ENCODE measurements around the gene NKAIN4. TPM values are rescaled to one million over a fixed set of nuclear protein-coding genes. Genes with fewer than 3 reads are reported as not detected.

Gene NKAIN4
- total and polyA plus RNA-seq, 2 donors (not counting 1 experiment from before 2014, with no cell fraction given) = not detected

DNA sequence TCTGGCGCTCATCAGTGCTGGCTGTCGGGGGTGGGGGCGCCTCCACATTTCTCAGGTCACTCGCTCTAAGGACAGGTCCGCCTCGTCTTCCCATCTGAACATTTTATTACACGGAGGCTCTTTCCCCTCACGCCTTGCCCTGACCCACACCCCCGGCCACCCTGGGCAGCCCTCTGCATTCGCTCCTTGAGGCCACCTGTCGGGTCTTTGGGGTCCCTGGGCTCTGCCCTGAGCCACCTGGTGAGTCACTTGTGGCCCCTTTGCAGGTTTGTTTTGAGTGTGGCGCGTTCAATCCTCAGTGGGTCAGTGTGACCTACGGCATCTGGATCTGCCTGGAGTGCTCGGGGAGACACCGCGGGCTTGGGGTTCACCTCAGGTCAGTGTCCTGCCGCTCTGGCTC lies 21.6 kb upstream of the NKAIN4 start:
- H3K4me3 Mint-ChIP-seq = no peak overlapping the region
- 98% methylated on average over 18 of the region's 18 CpGs for WGBS (ENCODE audit: insufficient coverage)
- intact Hi-C loops (cut with micrococcal nuclease) = no loop called here
- H3K4me1 Mint-ChIP-seq = peaks cover 25% of the 10 kb centered on the region
- no peaks in the 10 kb centered on the region for H3K9me3 Mint-ChIP-seq (ENCODE audit: insufficient read depth)
- no peaks in the 10 kb centered on the region for H3K9me3 ChIP-seq (ENCODE audit: control extremely low read depth in 1 of 3, control insufficient read depth in 2 of 3, insufficient read depth in 1 of 3, low read length in 2 of 3)
- no peak overlapping the region for H3K27ac ChIP-seq (ENCODE audit: low read length in 2 of 2)
- peaks cover 13 to 16% of the 10 kb centered on the region in 2 donors for H3K4me1 ChIP-seq (ENCODE audit: control insufficient read depth in 2 of 2, insufficient read depth in 2 of 2, low read length in 2 of 2)
- no peak overlapping the region for H3K9ac ChIP-seq (ENCODE audit: low read length)
- H3K27me3 Mint-ChIP-seq = no peaks in the 10 kb centered on the region
- H3K4me2 ChIP-seq (replicated peaks; ENCODE audit: low read depth, low read length, poor library complexity, severe bottlenecking) = no peak overlapping the region
- peaks cover 45% of the 10 kb centered on the region for H4K20me1 ChIP-seq (ENCODE audit: control insufficient read depth, insufficient read depth, low read length, poor library complexity, severe bottlenecking)
- H3K27ac Mint-ChIP-seq = no peak overlapping the region
- CTCF ChIA-PET = no interaction called here
- peaks cover 47% of the 10 kb centered on the region for H3K79me2 ChIP-seq (ENCODE audit: control insufficient read depth, insufficient read depth, low read length)
- no peaks in the 10 kb centered on the region for H3K27me3 ChIP-seq (replicated peaks in 1 of 4; ENCODE audit: control extremely low read depth in 1 of 4, control insufficient read depth in 3 of 4, insufficient read depth in 4 of 4, low read length in 3 of 4)
- H2AFZ ChIP-seq (ENCODE audit: insufficient read depth, low read depth, low read length, poor library complexity, severe bottlenecking) = no peak overlapping the region
- DNase-seq = no peak
- H3K36me3 ChIP-seq (replicated peaks in 1 of 2; ENCODE audit: control extremely low read depth in 1 of 2, control insufficient read depth in 1 of 2, extremely low read depth in 1 of 2, insufficient read depth in 2 of 2, low read length in 1 of 2) = peaks cover 0 to 30% of the 10 kb centered on the region in 2 experiments
- no peak for TF ChIP-seq EZH2 (IDR thresholded peaks at IDR 0.05; ENCODE audit: borderline replicate concordance, insufficient read depth, low read depth, low read length, poor library complexity, severe bottlenecking)
- TF ChIP-seq, protein P1, sequence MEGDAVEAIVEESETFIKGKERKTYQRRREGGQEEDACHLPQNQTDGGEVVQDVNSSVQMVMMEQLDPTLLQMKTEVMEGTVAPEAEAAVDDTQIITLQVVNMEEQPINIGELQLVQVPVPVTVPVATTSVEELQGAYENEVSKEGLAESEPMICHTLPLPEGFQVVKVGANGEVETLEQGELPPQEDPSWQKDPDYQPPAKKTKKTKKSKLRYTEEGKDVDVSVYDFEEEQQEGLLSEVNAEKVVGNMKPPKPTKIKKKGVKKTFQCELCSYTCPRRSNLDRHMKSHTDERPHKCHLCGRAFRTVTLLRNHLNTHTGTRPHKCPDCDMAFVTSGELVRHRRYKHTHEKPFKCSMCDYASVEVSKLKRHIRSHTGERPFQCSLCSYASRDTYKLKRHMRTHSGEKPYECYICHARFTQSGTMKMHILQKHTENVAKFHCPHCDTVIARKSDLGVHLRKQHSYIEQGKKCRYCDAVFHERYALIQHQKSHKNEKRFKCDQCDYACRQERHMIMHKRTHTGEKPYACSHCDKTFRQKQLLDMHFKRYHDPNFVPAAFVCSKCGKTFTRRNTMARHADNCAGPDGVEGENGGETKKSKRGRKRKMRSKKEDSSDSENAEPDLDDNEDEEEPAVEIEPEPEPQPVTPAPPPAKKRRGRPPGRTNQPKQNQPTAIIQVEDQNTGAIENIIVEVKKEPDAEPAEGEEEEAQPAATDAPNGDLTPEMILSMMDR (IDR thresholded peaks at IDR 0.05) = no peak
- ATAC-seq (ENCODE audit: low read depth) = no peak
- POLR2A ChIA-PET = no interaction called here
- H3K4me3 ChIP-seq (ENCODE audit: control extremely low read depth in 1 of 5, extremely low read depth in 1 of 5, insufficient read depth in 1 of 5, low read depth in 2 of 5, low read length in 4 of 5) = no peak overlapping the region

DNA sequence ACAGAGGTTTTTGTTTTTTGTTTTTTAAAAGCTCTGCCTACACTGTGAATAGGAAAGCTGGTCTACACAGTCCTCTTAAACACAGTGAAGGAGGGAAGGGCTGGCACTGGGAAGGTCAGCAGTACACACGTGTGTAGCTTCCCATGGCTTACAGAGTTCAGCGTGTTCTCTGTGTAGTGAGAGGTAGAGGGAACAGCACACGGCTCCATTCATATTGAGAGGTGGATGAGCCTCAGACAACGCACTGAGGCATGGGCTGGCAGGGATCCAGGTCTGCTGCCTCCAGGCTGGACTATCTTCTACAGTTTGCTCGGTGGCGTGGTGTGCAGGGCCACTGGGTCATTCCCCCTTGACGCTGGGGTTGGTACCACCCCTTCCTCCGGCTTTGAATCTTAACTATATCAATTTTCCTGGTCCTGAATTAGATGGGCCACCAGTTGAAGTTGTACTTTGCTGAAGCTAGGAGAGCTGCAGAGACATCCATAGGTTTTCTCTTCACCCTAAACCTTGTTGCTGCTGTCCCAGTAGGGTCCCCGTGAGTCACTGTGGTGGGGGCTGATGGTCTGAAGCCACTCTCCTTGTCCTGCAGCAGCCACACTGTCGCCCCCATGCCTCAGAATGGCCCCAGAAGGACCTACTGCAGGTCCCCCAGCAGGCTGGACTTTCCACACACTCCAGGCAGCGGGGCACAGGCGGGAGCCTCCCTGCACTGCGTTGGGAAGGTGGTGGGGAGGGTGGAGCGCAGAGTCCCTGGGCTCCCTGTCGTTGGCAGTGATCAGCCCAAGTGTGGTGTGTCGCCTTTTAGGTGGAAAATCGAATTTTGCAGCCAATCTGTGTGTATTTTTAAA lies 20.3 kb upstream of the NKAIN4 start:
- H3K79me2 ChIP-seq (ENCODE audit: control insufficient read depth, insufficient read depth, low read length) = peaks cover 47% of the 10 kb centered on the region
- Mint-ChIP-seq H3K27ac (no peak overlapping the region), H3K4me3 (peak overlapping the region; percentile 52), H3K9me3 (ENCODE audit: insufficient read depth) (no peaks in the 10 kb centered on the region), H3K4me1 (peaks cover 27% of the 10 kb centered on the region), H3K27me3 (no peaks in the 10 kb centered on the region)
- peaks cover 13 to 16% of the 10 kb centered on the region in 2 donors for H3K4me1 ChIP-seq (ENCODE audit: control insufficient read depth in 2 of 2, insufficient read depth in 2 of 2, low read length in 2 of 2)
- intact Hi-C loops (cut with micrococcal nuclease) = no loop called here
- no peak for DNase-seq
- no peak overlapping the region for H3K4me2 ChIP-seq (replicated peaks; ENCODE audit: low read depth, low read length, poor library complexity, severe bottlenecking)
- CTCF ChIA-PET = no interaction called here
- H3K27ac ChIP-seq (ENCODE audit: low read length in 2 of 2) = no peak overlapping the region
- H3K36me3 ChIP-seq (replicated peaks in 1 of 2; ENCODE audit: control extremely low read depth in 1 of 2, control insufficient read depth in 1 of 2, extremely low read depth in 1 of 2, insufficient read depth in 2 of 2, low read length in 1 of 2) = peaks cover 0 to 19% of the 10 kb centered on the region in 2 experiments
- POLR2A ChIA-PET = no interaction called here
- WGBS (ENCODE audit: insufficient coverage) = 92% methylated on average over 14 of the region's 17 CpGs
- TF ChIP-seq EZH2 (IDR thresholded peaks at IDR 0.05; ENCODE audit: borderline replicate concordance, insufficient read depth, low read depth, low read length, poor library complexity, severe bottlenecking) = no peak
- TF ChIP-seq, protein P1 (IDR thresholded peaks at IDR 0.05) = no peak
- H2AFZ ChIP-seq (ENCODE audit: insufficient read depth, low read depth, low read length, poor library complexity, severe bottlenecking) = no peak overlapping the region
- peaks cover 45% of the 10 kb centered on the region for H4K20me1 ChIP-seq (ENCODE audit: control insufficient read depth, insufficient read depth, low read length, poor library complexity, severe bottlenecking)
- H3K4me3 ChIP-seq (ENCODE audit: control extremely low read depth in 1 of 5, extremely low read depth in 1 of 5, insufficient read depth in 1 of 5, low read depth in 2 of 5, low read length in 4 of 5) = no peak overlapping the region
- no peaks in the 10 kb centered on the region for H3K27me3 ChIP-seq (replicated peaks in 1 of 4; ENCODE audit: control extremely low read depth in 1 of 4, control insufficient read depth in 3 of 4, insufficient read depth in 4 of 4, low read length in 3 of 4)
- no peaks in the 10 kb centered on the region for H3K9me3 ChIP-seq (ENCODE audit: control extremely low read depth in 1 of 3, control insufficient read depth in 2 of 3, insufficient read depth in 1 of 3, low read length in 2 of 3)
- no peak overlapping the region for H3K9ac ChIP-seq (ENCODE audit: low read length)
- no peak for ATAC-seq (ENCODE audit: low read depth)
